Measurements from ENCODE around the gene DNAJC21.

- TF ChIP-seq, protein P1, sequence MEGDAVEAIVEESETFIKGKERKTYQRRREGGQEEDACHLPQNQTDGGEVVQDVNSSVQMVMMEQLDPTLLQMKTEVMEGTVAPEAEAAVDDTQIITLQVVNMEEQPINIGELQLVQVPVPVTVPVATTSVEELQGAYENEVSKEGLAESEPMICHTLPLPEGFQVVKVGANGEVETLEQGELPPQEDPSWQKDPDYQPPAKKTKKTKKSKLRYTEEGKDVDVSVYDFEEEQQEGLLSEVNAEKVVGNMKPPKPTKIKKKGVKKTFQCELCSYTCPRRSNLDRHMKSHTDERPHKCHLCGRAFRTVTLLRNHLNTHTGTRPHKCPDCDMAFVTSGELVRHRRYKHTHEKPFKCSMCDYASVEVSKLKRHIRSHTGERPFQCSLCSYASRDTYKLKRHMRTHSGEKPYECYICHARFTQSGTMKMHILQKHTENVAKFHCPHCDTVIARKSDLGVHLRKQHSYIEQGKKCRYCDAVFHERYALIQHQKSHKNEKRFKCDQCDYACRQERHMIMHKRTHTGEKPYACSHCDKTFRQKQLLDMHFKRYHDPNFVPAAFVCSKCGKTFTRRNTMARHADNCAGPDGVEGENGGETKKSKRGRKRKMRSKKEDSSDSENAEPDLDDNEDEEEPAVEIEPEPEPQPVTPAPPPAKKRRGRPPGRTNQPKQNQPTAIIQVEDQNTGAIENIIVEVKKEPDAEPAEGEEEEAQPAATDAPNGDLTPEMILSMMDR (optimal IDR thresholded peaks at IDR 0.05 in 1 of 3, IDR thresholded peaks at IDR 0.05 in 1 of 3, conservative IDR thresholded peaks at IDR 0.05 in 1 of 3; ENCODE audit: extremely low read depth in 1 of 3, insufficient read depth in 2 of 3, low read length in 3 of 3), result no peak
- no peak for TF ChIP-seq EZH2 (IDR thresholded peaks at IDR 0.05; ENCODE audit: low read length)
These were observed 64.6 kb downstream of the DNAJC21 start for GRCh38 chr5:34993951-34994350.

Data from keratinocyte (primary cell).